HL-60 (cell line): ENCODE results near the gene SLC34A1.
"Not testable (repeated sequence)": the region's sequence is repeated elsewhere in the genome, so short reads cannot be mapped to it uniquely, and the experiment has no call there.

Experiments used
- GABPA ChIP-seq: IDR thresholded peaks from 2 replicates; pipeline ENCODE4 v1.6.1; 2012; ENCODE audit warnings: low read depth
- POLR2AphosphoS5 ChIP-seq: IDR thresholded peaks from 2 replicates; pipeline ENCODE4 v1.6.1; 2012; ENCODE audit warnings: low read depth
- SPI1 ChIP-seq: IDR thresholded peaks from 2 replicates; pipeline ENCODE4 v1.6.1; 2012; ENCODE audit warnings: low read depth, mild to moderate bottlenecking, borderline replicate concordance
- TF ChIP-seq, protein P1 (sequence below): IDR thresholded peaks from one replicate; pipeline ENCODE4 v1.5.1; 2011; ENCODE audit warnings: low read length, control low read depth, inconsistent platforms; ENCODE audit not compliant: insufficient read depth
- TF ChIP-seq, protein P2 (sequence below): IDR thresholded peaks from 2 replicates; pipeline ENCODE4 v1.6.1; 2012; ENCODE audit warnings: low read depth; ENCODE audit not compliant: insufficient replicate concordance

DNA sequence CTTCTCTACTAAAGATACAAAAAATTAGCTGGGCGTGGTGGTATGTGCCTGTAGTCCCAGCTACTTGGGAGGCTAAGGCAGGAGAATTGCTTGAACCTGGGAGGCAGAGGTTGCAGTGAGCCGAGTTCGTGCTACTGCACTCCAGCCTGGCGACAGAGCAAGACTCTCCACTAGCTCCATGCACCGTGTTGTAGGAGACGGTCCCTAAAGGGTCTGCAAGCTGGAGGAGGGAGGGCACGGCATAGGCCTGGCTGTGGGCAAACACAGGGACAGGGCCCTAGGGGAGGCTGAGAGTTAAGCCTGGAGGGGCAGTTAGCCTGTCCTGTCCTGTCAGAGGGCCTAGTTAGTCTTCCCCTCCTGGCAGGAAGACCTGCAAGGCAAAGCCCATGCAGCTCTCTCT, 23.5 kb upstream of the SLC34A1 start:
- TF ChIP-seq, protein P1, sequence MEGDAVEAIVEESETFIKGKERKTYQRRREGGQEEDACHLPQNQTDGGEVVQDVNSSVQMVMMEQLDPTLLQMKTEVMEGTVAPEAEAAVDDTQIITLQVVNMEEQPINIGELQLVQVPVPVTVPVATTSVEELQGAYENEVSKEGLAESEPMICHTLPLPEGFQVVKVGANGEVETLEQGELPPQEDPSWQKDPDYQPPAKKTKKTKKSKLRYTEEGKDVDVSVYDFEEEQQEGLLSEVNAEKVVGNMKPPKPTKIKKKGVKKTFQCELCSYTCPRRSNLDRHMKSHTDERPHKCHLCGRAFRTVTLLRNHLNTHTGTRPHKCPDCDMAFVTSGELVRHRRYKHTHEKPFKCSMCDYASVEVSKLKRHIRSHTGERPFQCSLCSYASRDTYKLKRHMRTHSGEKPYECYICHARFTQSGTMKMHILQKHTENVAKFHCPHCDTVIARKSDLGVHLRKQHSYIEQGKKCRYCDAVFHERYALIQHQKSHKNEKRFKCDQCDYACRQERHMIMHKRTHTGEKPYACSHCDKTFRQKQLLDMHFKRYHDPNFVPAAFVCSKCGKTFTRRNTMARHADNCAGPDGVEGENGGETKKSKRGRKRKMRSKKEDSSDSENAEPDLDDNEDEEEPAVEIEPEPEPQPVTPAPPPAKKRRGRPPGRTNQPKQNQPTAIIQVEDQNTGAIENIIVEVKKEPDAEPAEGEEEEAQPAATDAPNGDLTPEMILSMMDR, result not testable (repeated sequence)
- TF ChIP-seq SPI1, POLR2AphosphoS5, GABPA: not testable (repeated sequence)
- TF ChIP-seq, protein P2, sequence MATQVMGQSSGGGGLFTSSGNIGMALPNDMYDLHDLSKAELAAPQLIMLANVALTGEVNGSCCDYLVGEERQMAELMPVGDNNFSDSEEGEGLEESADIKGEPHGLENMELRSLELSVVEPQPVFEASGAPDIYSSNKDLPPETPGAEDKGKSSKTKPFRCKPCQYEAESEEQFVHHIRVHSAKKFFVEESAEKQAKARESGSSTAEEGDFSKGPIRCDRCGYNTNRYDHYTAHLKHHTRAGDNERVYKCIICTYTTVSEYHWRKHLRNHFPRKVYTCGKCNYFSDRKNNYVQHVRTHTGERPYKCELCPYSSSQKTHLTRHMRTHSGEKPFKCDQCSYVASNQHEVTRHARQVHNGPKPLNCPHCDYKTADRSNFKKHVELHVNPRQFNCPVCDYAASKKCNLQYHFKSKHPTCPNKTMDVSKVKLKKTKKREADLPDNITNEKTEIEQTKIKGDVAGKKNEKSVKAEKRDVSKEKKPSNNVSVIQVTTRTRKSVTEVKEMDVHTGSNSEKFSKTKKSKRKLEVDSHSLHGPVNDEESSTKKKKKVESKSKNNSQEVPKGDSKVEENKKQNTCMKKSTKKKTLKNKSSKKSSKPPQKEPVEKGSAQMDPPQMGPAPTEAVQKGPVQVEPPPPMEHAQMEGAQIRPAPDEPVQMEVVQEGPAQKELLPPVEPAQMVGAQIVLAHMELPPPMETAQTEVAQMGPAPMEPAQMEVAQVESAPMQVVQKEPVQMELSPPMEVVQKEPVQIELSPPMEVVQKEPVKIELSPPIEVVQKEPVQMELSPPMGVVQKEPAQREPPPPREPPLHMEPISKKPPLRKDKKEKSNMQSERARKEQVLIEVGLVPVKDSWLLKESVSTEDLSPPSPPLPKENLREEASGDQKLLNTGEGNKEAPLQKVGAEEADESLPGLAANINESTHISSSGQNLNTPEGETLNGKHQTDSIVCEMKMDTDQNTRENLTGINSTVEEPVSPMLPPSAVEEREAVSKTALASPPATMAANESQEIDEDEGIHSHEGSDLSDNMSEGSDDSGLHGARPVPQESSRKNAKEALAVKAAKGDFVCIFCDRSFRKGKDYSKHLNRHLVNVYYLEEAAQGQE, result not testable (repeated sequence)
